ENCODE measurements around the gene ARHGDIB. TPM values are rescaled to one million over a fixed set of nuclear protein-coding genes. Genes with fewer than 3 reads are reported as not detected.

Gene ARHGDIB
- total and polyA plus RNA-seq, 2 experiments from 2014 or later, result 0.89 TPM; not detected in 1

DNA sequence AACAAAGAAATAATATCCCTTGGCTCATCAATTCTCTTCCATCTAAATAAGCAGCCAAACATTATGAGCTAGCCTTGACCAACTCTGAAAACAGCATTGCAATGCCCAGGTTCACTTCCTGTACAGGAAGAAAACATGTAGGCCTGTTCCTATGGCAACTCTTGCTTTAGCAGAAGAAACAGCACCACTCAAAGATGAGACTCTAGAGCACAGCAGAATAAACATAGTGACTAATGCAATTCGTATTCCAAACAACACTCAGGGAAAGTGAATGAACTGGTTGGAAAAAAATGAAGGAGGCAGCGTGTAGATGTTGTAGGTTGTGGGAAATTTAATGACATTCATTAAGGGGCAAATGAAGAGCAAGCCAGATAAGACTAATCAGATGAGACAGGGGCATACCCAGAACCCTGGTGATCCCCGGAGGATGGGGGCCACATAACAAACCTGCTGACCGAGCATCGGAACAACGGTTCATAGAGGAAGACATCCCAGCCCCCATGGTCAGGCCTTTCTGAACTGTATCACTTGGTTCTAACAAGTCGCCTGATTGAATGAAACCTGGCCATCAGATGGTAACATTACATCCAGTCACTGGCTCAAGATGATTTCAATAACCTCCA is 9.0 kb downstream of the ARHGDIB start:
- Mint-ChIP-seq H3K27ac (no peak overlapping the region), H3K36me3 (ENCODE audit: low read depth) (no peaks in the 10 kb centered on the region), H3K4me1 (peaks cover 17% of the 10 kb centered on the region), H3K27me3 (ENCODE audit: insufficient read depth, low read depth, poor library complexity) (no peaks in the 10 kb centered on the region), H3K9me3 (no peaks in the 10 kb centered on the region), H3K4me3 (no peak overlapping the region)
- no peak overlapping the region for H3K4me2 ChIP-seq
- TF ChIP-seq POLR2AphosphoS5 (IDR thresholded peaks at IDR 0.05; ENCODE audit: low read depth), result no peak
- TF ChIP-seq, protein P1, sequence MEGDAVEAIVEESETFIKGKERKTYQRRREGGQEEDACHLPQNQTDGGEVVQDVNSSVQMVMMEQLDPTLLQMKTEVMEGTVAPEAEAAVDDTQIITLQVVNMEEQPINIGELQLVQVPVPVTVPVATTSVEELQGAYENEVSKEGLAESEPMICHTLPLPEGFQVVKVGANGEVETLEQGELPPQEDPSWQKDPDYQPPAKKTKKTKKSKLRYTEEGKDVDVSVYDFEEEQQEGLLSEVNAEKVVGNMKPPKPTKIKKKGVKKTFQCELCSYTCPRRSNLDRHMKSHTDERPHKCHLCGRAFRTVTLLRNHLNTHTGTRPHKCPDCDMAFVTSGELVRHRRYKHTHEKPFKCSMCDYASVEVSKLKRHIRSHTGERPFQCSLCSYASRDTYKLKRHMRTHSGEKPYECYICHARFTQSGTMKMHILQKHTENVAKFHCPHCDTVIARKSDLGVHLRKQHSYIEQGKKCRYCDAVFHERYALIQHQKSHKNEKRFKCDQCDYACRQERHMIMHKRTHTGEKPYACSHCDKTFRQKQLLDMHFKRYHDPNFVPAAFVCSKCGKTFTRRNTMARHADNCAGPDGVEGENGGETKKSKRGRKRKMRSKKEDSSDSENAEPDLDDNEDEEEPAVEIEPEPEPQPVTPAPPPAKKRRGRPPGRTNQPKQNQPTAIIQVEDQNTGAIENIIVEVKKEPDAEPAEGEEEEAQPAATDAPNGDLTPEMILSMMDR (conservative IDR thresholded peaks at IDR 0.05; ENCODE audit: low read depth in 2 of 2), result no peak
- ATAC-seq (no peak), DNase-seq (ENCODE audit: low spot score) (no peak)
- no peaks in the 10 kb centered on the region for H3K27me3 ChIP-seq (ENCODE audit: insufficient read depth)
- H3K4me3 ChIP-seq, result no peak overlapping the region
- no peaks in the 10 kb centered on the region for H3F3A ChIP-seq (replicated peaks; ENCODE audit: low read depth)
- H2AFZ ChIP-seq, result no peak overlapping the region
- H3K9me2 ChIP-seq (ENCODE audit: insufficient read depth), result no peaks in the 10 kb centered on the region
- H3K36me3 ChIP-seq (ENCODE audit: insufficient read depth), result no peaks in the 10 kb centered on the region
- H3K27ac ChIP-seq (ENCODE audit: low read depth), result no peak overlapping the region
- H3K4me1 ChIP-seq (ENCODE audit: insufficient read depth), result no peaks in the 10 kb centered on the region; the same call in 1 of the 2 replicates
- no peaks in the 10 kb centered on the region for H3K79me2 ChIP-seq (replicated peaks; ENCODE audit: insufficient read depth)
- no peaks in the 10 kb centered on the region for H4K20me1 ChIP-seq (replicated peaks; ENCODE audit: insufficient read depth)

DNA sequence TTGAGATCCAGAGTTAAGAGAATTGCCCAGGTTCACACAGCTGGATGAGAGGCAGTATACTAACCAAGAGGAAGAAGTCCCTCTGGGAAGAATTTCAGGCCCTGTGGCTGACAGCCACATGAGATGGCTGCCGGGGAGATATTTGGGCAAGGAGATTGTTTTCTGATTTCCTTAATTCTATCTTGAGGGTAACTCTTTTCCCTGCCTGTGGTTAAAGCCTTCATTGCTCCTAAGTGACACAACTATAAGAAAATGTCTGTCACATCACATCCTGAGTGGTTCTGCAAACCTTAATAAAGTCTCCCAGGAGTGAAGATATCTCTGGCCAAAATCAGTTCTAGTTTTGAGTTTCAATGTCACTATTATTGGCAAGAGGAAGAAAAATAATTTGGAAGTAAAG is 9.6 kb downstream of the ARHGDIB start:
- no peak for ATAC-seq
- no peaks in the 10 kb centered on the region for H3K79me2 ChIP-seq (replicated peaks; ENCODE audit: insufficient read depth)
- H3K4me2 ChIP-seq, result no peak overlapping the region
- H2AFZ ChIP-seq, result no peak overlapping the region
- Mint-ChIP-seq H3K9me3 (no peaks in the 10 kb centered on the region), H3K4me3 (no peak overlapping the region), H3K4me1 (peaks cover 18% of the 10 kb centered on the region), H3K36me3 (ENCODE audit: low read depth) (no peaks in the 10 kb centered on the region), H3K27ac (no peak overlapping the region), H3K27me3 (ENCODE audit: insufficient read depth, low read depth, poor library complexity) (no peaks in the 10 kb centered on the region)
- H4K20me1 ChIP-seq (replicated peaks; ENCODE audit: insufficient read depth), result no peaks in the 10 kb centered on the region
- no peaks in the 10 kb centered on the region for H3F3A ChIP-seq (replicated peaks; ENCODE audit: low read depth)
- no peak overlapping the region for H3K4me3 ChIP-seq
- no peak overlapping the region for H3K27ac ChIP-seq (ENCODE audit: low read depth)
- no peak for DNase-seq (ENCODE audit: low spot score)
- no peaks in the 10 kb centered on the region for H3K36me3 ChIP-seq (ENCODE audit: insufficient read depth)
- no peaks in the 10 kb centered on the region; the same call in 1 of the 2 replicates for H3K4me1 ChIP-seq (ENCODE audit: insufficient read depth)
- no peaks in the 10 kb centered on the region for H3K9me2 ChIP-seq (ENCODE audit: insufficient read depth)
- H3K27me3 ChIP-seq (ENCODE audit: insufficient read depth), result no peaks in the 10 kb centered on the region
- TF ChIP-seq, protein P2, sequence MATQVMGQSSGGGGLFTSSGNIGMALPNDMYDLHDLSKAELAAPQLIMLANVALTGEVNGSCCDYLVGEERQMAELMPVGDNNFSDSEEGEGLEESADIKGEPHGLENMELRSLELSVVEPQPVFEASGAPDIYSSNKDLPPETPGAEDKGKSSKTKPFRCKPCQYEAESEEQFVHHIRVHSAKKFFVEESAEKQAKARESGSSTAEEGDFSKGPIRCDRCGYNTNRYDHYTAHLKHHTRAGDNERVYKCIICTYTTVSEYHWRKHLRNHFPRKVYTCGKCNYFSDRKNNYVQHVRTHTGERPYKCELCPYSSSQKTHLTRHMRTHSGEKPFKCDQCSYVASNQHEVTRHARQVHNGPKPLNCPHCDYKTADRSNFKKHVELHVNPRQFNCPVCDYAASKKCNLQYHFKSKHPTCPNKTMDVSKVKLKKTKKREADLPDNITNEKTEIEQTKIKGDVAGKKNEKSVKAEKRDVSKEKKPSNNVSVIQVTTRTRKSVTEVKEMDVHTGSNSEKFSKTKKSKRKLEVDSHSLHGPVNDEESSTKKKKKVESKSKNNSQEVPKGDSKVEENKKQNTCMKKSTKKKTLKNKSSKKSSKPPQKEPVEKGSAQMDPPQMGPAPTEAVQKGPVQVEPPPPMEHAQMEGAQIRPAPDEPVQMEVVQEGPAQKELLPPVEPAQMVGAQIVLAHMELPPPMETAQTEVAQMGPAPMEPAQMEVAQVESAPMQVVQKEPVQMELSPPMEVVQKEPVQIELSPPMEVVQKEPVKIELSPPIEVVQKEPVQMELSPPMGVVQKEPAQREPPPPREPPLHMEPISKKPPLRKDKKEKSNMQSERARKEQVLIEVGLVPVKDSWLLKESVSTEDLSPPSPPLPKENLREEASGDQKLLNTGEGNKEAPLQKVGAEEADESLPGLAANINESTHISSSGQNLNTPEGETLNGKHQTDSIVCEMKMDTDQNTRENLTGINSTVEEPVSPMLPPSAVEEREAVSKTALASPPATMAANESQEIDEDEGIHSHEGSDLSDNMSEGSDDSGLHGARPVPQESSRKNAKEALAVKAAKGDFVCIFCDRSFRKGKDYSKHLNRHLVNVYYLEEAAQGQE (IDR thresholded peaks at IDR 0.05; ENCODE audit: unreplicated experiment), result no peak
- TF ChIP-seq JUNB (IDR thresholded peaks at IDR 0.05; ENCODE audit: unreplicated experiment) (no peak), CREB1 (CRISPR knock-in tag; IDR thresholded peaks at IDR 0.05; ENCODE audit: low read depth) (no peak), EZH2 (IDR thresholded peaks at IDR 0.05; ENCODE audit: low read depth, unreplicated experiment) (no peak), NANOG (IDR thresholded peaks at IDR 0.05; ENCODE audit: borderline replicate concordance) (no peak), STAT1 (IDR thresholded peaks at IDR 0.05; ENCODE audit: unreplicated experiment) (no peak), POLR2AphosphoS5 (IDR thresholded peaks at IDR 0.05; ENCODE audit: low read depth) (no peak)
- TF ChIP-seq, protein P3, sequence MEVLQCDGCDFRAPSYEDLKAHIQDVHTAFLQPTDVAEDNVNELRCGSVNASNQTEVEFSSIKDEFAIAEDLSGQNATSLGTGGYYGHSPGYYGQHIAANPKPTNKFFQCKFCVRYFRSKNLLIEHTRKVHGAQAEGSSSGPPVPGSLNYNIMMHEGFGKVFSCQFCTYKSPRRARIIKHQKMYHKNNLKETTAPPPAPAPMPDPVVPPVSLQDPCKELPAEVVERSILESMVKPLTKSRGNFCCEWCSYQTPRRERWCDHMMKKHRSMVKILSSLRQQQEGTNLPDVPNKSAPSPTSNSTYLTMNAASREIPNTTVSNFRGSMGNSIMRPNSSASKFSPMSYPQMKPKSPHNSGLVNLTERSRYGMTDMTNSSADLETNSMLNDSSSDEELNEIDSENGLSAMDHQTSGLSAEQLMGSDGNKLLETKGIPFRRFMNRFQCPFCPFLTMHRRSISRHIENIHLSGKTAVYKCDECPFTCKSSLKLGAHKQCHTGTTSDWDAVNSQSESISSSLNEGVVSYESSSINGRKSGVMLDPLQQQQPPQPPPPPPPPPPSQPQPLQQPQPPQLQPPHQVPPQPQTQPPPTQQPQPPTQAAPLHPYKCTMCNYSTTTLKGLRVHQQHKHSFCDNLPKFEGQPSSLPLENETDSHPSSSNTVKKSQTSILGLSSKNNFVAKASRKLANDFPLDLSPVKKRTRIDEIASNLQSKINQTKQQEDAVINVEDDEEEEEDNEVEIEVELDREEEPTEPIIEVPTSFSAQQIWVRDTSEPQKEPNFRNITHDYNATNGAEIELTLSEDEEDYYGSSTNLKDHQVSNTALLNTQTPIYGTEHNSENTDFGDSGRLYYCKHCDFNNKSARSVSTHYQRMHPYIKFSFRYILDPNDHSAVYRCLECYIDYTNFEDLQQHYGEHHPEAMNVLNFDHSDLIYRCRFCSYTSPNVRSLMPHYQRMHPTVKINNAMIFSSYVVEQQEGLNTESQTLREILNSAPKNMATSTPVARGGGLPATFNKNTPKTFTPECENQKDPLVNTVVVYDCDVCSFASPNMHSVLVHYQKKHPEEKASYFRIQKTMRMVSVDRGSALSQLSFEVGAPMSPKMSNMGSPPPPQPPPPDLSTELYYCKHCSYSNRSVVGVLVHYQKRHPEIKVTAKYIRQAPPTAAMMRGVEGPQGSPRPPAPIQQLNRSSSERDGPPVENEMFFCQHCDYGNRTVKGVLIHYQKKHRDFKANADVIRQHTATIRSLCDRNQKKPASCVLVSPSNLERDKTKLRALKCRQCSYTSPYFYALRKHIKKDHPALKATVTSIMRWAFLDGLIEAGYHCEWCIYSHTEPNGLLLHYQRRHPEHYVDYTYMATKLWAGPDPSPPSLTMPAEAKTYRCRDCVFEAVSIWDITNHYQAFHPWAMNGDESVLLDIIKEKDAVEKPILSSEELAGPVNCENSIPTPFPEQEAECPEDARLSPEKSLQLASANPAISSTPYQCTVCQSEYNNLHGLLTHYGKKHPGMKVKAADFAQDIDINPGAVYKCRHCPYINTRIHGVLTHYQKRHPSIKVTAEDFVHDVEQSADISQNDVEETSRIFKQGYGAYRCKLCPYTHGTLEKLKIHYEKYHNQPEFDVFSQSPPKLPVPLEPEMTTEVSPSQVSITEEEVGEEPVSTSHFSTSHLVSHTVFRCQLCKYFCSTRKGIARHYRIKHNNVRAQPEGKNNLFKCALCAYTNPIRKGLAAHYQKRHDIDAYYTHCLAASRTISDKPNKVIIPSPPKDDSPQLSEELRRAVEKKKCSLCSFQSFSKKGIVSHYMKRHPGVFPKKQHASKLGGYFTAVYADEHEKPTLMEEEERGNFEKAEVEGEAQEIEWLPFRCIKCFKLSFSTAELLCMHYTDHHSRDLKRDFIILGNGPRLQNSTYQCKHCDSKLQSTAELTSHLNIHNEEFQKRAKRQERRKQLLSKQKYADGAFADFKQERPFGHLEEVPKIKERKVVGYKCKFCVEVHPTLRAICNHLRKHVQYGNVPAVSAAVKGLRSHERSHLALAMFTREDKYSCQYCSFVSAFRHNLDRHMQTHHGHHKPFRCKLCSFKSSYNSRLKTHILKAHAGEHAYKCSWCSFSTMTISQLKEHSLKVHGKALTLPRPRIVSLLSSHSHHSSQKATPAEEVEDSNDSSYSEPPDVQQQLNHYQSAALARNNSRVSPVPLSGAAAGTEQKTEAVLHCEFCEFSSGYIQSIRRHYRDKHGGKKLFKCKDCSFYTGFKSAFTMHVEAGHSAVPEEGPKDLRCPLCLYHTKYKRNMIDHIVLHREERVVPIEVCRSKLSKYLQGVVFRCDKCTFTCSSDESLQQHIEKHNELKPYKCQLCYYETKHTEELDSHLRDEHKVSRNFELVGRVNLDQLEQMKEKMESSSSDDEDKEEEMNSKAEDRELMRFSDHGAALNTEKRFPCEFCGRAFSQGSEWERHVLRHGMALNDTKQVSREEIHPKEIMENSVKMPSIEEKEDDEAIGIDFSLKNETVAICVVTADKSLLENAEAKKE (CRISPR knock-in tag; IDR thresholded peaks at IDR 0.05), result no peak
